AG04450 (cell line): ENCODE results near the gene MOK. TPM values are rescaled to one million over a fixed set of nuclear protein-coding genes. Genes with fewer than 3 reads are reported as not detected.
A peak's percentile ranks its signal among the peaks of the same experiment; 100 is the strongest.

ENCODE experiments used
- CTCF ChIA-PET: fragments of 300-600, 350-600 bp; formaldehyde crosslinking; extraction: SDS; loops from one replicate; lab custom pipeline; 2022; ENCODE audit warnings: antibody characterized with exemption, inconsistent platforms; lab: Charles Lee
- POLR2A ChIA-PET: fragments of 350-600 bp; formaldehyde crosslinking; extraction: SDS; loops from one replicate; lab custom pipeline; 2021; ENCODE audit warnings: antibody characterized with exemption, inconsistent platforms; lab: Yijun Ruan, JAX
- DNase-seq: peaks from one replicate; pipeline ENCODE4 v3.0.0-alpha.2; 2011; ENCODE audit warnings: low read depth, low spot score
- H3K27ac ChIP-seq: one replicate; pipeline ENCODE4 v1.5.1; 2012; ENCODE audit warnings: low read depth, low read length, control low read depth
- H3K27me3 ChIP-seq: one replicate; pipeline ENCODE4 v1.6.0; 2012; ENCODE audit warnings: low read length; ENCODE audit not compliant: control insufficient read depth, insufficient read depth
- H3K4me3 ChIP-seq: 2 replicates; pipeline ENCODE4 v1.5.1; 2011; ENCODE audit warnings: mild to moderate bottlenecking, low read depth, low read length, control low read depth
- H3K9me3 ChIP-seq: 2 replicates; pipeline ENCODE4 v1.5.1; 2012; ENCODE audit warnings: low read length; ENCODE audit not compliant: control insufficient read depth, insufficient read depth
- polyA plus RNA-seq: library from polyadenylated mRNA; depleted of rRNA; stranded (reverse); fragments of >200 nt; gene quantifications from 2 replicates; pipeline ENCODE4 v1.2.3, GENCODE V29; 2011
- TF ChIP-seq, protein P1 (sequence below): IDR thresholded peaks from 2 replicates; pipeline ENCODE4 v1.5.1; 2011; ENCODE audit warnings: low read depth, low read length, control low read depth, inconsistent platforms

The MOK gene
- polyA plus RNA-seq, 1 experiment = 12.6 TPM

DNA sequence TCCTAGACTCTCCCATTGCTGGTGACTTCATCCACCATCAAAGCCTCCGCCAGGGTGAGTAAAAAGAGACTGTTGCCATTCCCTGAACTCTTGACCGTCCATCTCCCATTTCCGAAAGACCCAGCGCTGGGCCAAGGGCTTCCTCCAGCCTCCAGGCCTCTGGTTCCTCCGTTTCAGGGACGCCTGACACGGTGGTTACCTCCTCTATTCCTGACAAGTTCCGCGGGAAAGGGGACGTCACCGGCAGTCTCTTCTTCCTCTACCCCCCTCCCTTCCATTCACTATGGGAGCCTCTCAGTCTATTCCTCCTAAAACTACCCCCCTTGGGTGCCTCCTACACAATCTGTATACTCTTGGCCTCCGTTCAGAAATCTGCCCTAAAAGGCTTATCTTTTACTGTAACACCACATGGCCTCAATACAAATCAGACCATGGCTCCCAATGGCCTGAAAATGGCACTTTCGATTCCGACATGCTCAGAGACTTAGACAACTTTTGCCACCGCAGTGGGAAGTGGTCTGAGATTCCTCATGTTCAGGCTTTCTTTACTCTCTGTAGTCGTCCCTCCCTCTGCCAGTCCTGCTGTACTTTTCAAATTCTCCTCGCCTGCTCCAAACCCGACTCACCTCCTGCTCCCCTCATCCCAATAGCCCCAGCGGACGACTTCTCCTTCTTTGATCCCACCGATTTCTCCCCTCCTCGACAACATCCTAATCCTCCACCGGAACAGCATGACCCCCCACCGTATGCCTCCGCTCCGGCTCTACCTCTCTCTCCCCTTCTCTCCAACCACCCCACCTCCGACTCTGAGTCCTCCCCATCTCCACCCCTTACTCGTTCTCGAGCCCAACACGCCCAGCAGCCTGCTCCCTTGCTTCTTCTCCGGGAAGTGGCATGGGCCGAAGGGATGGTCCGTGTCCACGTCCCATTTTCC is 70.4 kb downstream of the MOK start:
- Histone ChIP-seq H3K27ac (no peak overlapping the region), H3K9me3 (no peaks in the 10 kb centered on the region; the same call in 1 of the 2 replicates), H3K27me3 (no peaks in the 10 kb centered on the region), H3K4me3 (0 out of 2 replicates have a peak overlapping the region, but pooled peaks have one; percentile 17)
- CTCF ChIA-PET = no interaction called here
- POLR2A ChIA-PET = no interaction called here
- TF ChIP-seq, protein P1, sequence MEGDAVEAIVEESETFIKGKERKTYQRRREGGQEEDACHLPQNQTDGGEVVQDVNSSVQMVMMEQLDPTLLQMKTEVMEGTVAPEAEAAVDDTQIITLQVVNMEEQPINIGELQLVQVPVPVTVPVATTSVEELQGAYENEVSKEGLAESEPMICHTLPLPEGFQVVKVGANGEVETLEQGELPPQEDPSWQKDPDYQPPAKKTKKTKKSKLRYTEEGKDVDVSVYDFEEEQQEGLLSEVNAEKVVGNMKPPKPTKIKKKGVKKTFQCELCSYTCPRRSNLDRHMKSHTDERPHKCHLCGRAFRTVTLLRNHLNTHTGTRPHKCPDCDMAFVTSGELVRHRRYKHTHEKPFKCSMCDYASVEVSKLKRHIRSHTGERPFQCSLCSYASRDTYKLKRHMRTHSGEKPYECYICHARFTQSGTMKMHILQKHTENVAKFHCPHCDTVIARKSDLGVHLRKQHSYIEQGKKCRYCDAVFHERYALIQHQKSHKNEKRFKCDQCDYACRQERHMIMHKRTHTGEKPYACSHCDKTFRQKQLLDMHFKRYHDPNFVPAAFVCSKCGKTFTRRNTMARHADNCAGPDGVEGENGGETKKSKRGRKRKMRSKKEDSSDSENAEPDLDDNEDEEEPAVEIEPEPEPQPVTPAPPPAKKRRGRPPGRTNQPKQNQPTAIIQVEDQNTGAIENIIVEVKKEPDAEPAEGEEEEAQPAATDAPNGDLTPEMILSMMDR = no peak
- no peak for DNase-seq

DNA sequence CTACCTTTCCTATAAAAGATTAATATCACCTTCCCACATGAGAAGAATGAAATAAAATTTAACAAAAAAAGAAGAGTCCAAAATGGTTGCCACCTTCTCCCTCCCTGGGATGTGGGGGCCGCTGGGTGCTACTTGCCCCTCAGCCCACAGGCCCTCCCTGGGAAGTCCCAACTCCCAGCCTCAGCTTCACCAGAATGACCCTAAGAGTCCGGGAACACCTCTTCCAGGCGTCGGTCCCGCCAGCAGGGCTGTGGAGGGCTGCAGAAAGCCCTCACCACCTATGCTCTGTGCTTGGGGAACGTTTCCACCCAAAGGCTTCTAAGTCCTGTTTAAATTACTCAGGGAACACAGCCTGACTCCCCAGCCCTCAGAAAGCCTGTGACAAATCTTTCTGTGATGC is 71.9 kb downstream of the MOK start:
- Histone ChIP-seq H3K27me3 (no peaks in the 10 kb centered on the region), H3K27ac (no peak overlapping the region), H3K4me3 (no peak overlapping the region), H3K9me3 (peaks cover 4% of the 10 kb centered on the region; the same call in 1 of the 2 replicates)
- TF ChIP-seq, protein P1 = no peak
- no peak for DNase-seq
- ChIA-PET POLR2A (no interaction called here), CTCF (interaction anchor here (1.1 kb wide), 1 partner anchor 81 kb away, joined by 7 read pairs; no protein-coding TSS in a partner anchor)

DNA sequence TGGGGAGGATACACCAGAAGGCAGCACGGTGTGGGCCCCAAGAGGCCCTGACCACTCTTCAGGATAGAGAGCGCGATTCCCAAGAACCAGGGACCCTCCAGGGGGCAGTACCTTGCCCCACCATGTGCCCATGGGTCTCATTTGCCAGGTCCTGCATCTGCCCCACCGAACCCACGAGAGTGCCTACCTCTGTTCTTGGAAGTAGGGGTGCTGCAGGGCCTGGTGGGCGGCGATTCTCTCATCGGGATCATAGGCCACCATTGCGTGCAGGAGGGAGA is 72.7 kb downstream of the MOK start:
- TF ChIP-seq, protein P1 = no peak
- no peak for DNase-seq
- ChIA-PET CTCF (interaction anchor here (1.1 kb wide), 2 partner anchors 82 to 83 kb away, joined by 4 to 7 read pairs; no protein-coding TSS in a partner anchor), POLR2A (no interaction called here)
- Histone ChIP-seq H3K4me3 (no peak overlapping the region), H3K27ac (no peak overlapping the region), H3K9me3 (peaks cover 4% of the 10 kb centered on the region; the same call in 1 of the 2 replicates), H3K27me3 (no peaks in the 10 kb centered on the region)

DNA sequence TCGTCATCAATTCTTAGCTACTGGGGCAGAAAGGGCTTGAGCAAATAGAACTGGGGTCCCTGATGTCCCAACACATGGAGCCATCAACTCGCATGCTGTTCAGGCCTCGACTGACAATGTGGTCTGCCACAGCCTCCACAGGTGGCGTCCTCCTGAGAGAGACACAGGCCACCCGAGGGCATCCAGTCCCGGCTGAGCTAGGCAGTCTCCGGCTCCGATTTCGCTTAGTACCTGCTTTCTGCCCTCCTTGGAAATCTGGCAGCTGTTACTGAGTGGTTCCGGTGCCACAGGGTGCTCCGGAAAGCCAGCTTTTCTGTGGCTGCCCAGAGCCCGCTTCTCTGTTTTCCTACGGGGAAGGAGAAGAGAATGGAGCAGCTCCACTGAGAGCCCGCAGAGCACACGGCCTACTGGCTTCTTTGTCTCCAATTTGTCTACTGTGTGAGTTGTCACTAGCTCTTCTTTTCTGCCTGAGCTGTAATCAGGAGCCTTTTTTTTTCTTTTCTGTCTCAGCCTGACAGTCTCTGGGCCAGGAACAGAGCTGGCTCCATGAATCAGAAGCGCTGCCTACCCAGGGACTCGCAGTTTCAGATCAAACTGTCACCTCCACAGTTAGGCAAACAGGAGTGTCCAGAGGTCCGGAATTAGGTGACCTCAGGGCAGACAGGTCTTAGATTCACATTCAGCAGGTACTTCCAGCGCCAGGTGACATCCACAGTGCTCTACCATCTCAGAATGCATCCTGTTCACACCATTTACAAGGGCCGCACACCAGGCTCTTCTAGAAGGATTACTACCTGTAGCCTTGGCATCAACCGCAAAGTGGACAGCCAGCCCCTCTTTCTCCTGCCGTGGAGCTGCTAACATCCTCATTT is 73.3 kb downstream of the MOK start:
- ChIA-PET CTCF (interaction anchor here (1.1 to 1.5 kb wide), 2 partner anchors 82 to 84 kb away, joined by 4 to 6 read pairs; no protein-coding TSS in a partner anchor), POLR2A (no interaction called here)
- Histone ChIP-seq H3K9me3 (peaks cover 4% of the 10 kb centered on the region; the same call in 1 of the 2 replicates), H3K27me3 (no peaks in the 10 kb centered on the region), H3K27ac (no peak overlapping the region), H3K4me3 (no peak overlapping the region)
- DNase-seq = no peak
- TF ChIP-seq, protein P1 = no peak
